GM12878 (cell line): Measurements from ENCODE around the gene RASAL1. TPM values are rescaled to one million over a fixed set of nuclear protein-coding genes. Genes with fewer than 3 reads are reported as not detected.

Experiments
- CBFB ChIP-seq: IDR thresholded peaks from 2 replicates; pipeline ENCODE4 v1.6.1; 2016; ENCODE audit warnings: antibody characterized with exemption, low read depth
- CTCF ChIP-seq, 3 experiments: IDR thresholded peaks in 2 of 3; conservative IDR thresholded peaks in 1 of 3; 2 replicates each; pipeline ENCODE4 v1.5.1; 2011; ENCODE audit warnings: low read depth in 3 of 3, low read length in 3 of 3, mild to moderate bottlenecking in 3 of 3, control low read depth in 2 of 3, moderate library complexity in 2 of 3, inconsistent platforms in 1 of 3, mixed read lengths in 1 of 3; ENCODE audit not compliant: control insufficient read depth in 2 of 3, insufficient read depth in 1 of 3; ENCODE audit errors: extremely low read depth in 1 of 3
- E4F1 ChIP-seq: fragments of 450-650 bp; IDR thresholded peaks from 2 replicates; pipeline ENCODE4 v1.6.1; 2018; ENCODE audit warnings: borderline replicate concordance, mild to moderate bottlenecking; ENCODE audit not compliant: partially characterized antibody
- FOXM1 ChIP-seq: IDR thresholded peaks from 2 replicates; pipeline ENCODE4 v1.6.1; 2012; ENCODE audit warnings: low read depth, mild to moderate bottlenecking, inconsistent platforms, low read length, moderate library complexity
- HCFC1 ChIP-seq: fragments of 150-350 bp; IDR thresholded peaks from 2 replicates; pipeline ENCODE4 v1.6.1; 2014; ENCODE audit warnings: low read length
- NFXL1 ChIP-seq: fragments of 450-650 bp; IDR thresholded peaks from 2 replicates; pipeline ENCODE4 v1.6.1; 2017; ENCODE audit warnings: antibody characterized with exemption, mild to moderate bottlenecking, borderline replicate concordance
- PRDM15 ChIP-seq: fragments of 450-650 bp; formaldehyde crosslinking; IDR thresholded peaks from 2 replicates; pipeline ENCODE4 v1.4.0; 2020; ENCODE audit warnings: mild to moderate bottlenecking, moderate library complexity
- RAD51 ChIP-seq: fragments of 450-650 bp; IDR thresholded peaks from 2 replicates; pipeline ENCODE4 v1.6.1; 2016; ENCODE audit warnings: moderate library complexity, mild to moderate bottlenecking, inconsistent platforms
- SMAD1 ChIP-seq: fragments of 450-650 bp; IDR thresholded peaks from 2 replicates; pipeline ENCODE4 v1.6.1; 2018; ENCODE audit warnings: mild to moderate bottlenecking, low read depth; ENCODE audit not compliant: partially characterized antibody
- STAT3 ChIP-seq: IDR thresholded peaks from 2 replicates; pipeline ENCODE4 v1.6.1; 2011; ENCODE audit warnings: low read depth, low read length, improper control_type of control experiment
- SUPT20H ChIP-seq: IDR thresholded peaks from 2 replicates; pipeline ENCODE4 v1.6.1; 2011; ENCODE audit warnings: low read depth, mild to moderate bottlenecking, low read length, moderate library complexity, borderline replicate concordance; ENCODE audit not compliant: control insufficient read depth
- USF2 ChIP-seq: IDR thresholded peaks from 2 replicates; pipeline ENCODE4 v1.6.1; 2011; ENCODE audit warnings: low read depth, low read length, improper control_type of control experiment, borderline replicate concordance
- ZBED1 ChIP-seq: IDR thresholded peaks from 2 replicates; pipeline ENCODE4 v1.6.1; 2016; ENCODE audit warnings: borderline replicate concordance
- ZNF592 ChIP-seq: fragments of 450-650 bp; IDR thresholded peaks from 2 replicates; pipeline ENCODE4 v1.6.1; 2017; ENCODE audit warnings: mild to moderate bottlenecking, moderate library complexity
- polyA plus RNA-seq, 11 experiments: library from polyadenylated mRNA; depleted of rRNA in 4 of 11; unstranded in 6 of 11; stranded (reverse) in 5 of 11; fragments of >200 nt; fragmentation: Nextera tagmentation in 4 of 11; fragmentation: Illumina TruSeq in 1 of 11; extraction: Ambion mirVana in 4 of 11; extraction: Trizol in 1 of 11; gene quantifications; 1 replicate in 1 of 11; 2 replicates in 10 of 11; pipeline versions ENCODE4 v1.2.1 to v1.2.3, GENCODE V29; 2011 to 2016; ENCODE audit warnings: inconsistent platforms in 2 of 11, missing spikeins in 2 of 11, low read depth in 1 of 11
- total RNA-seq, 4 experiments: library from RNA; depleted of rRNA in 3 of 4; stranded (reverse); fragments of >200 nt in 3 of 4; fragmentation: Illumina TruSeq in 1 of 4; extraction: Trizol in 1 of 4; gene quantifications; 2 replicates each; pipeline versions ENCODE4 v1.2.1 to v1.2.3, GENCODE V29; 2013 to 2021

Gene RASAL1
- total and polyA plus RNA-seq, 10 of the 15 experiments (the other 5 are each of a cell fraction or from before 2014, with no cell fraction given): 0.12 to 1.0 (median 0.52) TPM; not detected in 6

GRCh38 chr12:113075137-113075683 is 60.4 kb downstream of the RASAL1 start (continued):
- no peak for TF ChIP-seq E4F1
- no peak for TF ChIP-seq RAD51
- TF ChIP-seq CTCF (IDR thresholded peaks at IDR 0.05 in 2 of 3, conservative IDR thresholded peaks at IDR 0.05 in 1 of 3; ENCODE audit: control insufficient read depth in 2 of 3, extremely low read depth in 1 of 3, insufficient read depth in 1 of 3, low read depth in 3 of 3, low read length in 3 of 3): no peak
- TF ChIP-seq STAT3: no peak
- no peak for TF ChIP-seq SMAD1
- TF ChIP-seq ZNF592: no peak
- peak; percentile 76 for TF ChIP-seq CBFB
- no peak for TF ChIP-seq SUPT20H
- TF ChIP-seq PRDM15 (CRISPR knock-in tag): no peak
- TF ChIP-seq NFXL1: no peak
- TF ChIP-seq ZBED1: peak; percentile 73; the same call in 1 of the 2 replicates
- no peak for TF ChIP-seq USF2
- peak; percentile 93 for TF ChIP-seq FOXM1
- no peak for TF ChIP-seq HCFC1
